ENCODE results near the gene SPTLC3. TPM values are rescaled to one million over a fixed set of nuclear protein-coding genes. Genes with fewer than 3 reads are reported as not detected.

The SPTLC3 gene
- total and polyA plus RNA-seq, 2 experiments from 2014 or later = 0.52 to 0.66 TPM

DNA sequence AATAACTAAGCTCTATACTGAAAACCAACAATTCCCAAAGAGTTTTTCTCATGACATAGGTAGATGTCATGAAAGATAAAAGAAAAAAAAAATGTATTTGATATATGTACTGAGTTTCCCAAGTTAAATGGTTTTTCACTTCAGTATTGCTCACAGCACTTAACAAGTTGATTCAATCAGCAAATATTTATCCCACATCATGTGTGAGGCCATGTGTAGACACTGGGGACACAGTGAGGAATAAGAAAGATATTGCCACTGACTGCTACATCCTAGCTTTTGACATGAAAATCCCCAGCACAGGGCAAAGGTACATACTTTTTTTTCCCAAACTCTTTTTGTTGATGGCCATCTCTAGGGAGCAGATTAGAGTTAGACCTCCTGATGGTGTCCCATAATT is 25.3 kb downstream of the SPTLC3 start:
- Histone ChIP-seq H3K36me3 (ENCODE audit: insufficient read depth) (no peaks in the 10 kb centered on the region), H3K4me2 (no peak overlapping the region), H3K79me2 (replicated peaks; ENCODE audit: insufficient read depth) (no peaks in the 10 kb centered on the region), H4K20me1 (replicated peaks; ENCODE audit: insufficient read depth) (no peaks in the 10 kb centered on the region), H2AFZ (no peak overlapping the region), H3F3A (replicated peaks; ENCODE audit: low read depth) (no peaks in the 10 kb centered on the region), H3K27ac (ENCODE audit: low read depth) (no peak overlapping the region), H3K9me2 (ENCODE audit: insufficient read depth) (peaks cover 15% of the 10 kb centered on the region), H3K4me3 (no peak overlapping the region), H3K4me1 (ENCODE audit: insufficient read depth) (no peaks in the 10 kb centered on the region), H3K27me3 (ENCODE audit: insufficient read depth) (no peaks in the 10 kb centered on the region)
- no peaks in the 10 kb centered on the region for H3K9me3 Mint-ChIP-seq
- no peak overlapping the region for H3K4me3 Mint-ChIP-seq
- H3K4me1 Mint-ChIP-seq = no peaks in the 10 kb centered on the region; the same call in 2 of the 3 replicates
- no peak overlapping the region for H3K27ac Mint-ChIP-seq
- no peaks in the 10 kb centered on the region for H3K27me3 Mint-ChIP-seq (ENCODE audit: insufficient read depth, low read depth, poor library complexity)
- H3K36me3 Mint-ChIP-seq (ENCODE audit: low read depth) = no peaks in the 10 kb centered on the region
- DNase-seq (ENCODE audit: low spot score) = no peak
- no peak for ATAC-seq
- TF ChIP-seq, protein P1, sequence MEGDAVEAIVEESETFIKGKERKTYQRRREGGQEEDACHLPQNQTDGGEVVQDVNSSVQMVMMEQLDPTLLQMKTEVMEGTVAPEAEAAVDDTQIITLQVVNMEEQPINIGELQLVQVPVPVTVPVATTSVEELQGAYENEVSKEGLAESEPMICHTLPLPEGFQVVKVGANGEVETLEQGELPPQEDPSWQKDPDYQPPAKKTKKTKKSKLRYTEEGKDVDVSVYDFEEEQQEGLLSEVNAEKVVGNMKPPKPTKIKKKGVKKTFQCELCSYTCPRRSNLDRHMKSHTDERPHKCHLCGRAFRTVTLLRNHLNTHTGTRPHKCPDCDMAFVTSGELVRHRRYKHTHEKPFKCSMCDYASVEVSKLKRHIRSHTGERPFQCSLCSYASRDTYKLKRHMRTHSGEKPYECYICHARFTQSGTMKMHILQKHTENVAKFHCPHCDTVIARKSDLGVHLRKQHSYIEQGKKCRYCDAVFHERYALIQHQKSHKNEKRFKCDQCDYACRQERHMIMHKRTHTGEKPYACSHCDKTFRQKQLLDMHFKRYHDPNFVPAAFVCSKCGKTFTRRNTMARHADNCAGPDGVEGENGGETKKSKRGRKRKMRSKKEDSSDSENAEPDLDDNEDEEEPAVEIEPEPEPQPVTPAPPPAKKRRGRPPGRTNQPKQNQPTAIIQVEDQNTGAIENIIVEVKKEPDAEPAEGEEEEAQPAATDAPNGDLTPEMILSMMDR (conservative IDR thresholded peaks at IDR 0.05; ENCODE audit: low read depth in 2 of 2) = no peak
- TF ChIP-seq CREB1 (CRISPR knock-in tag; IDR thresholded peaks at IDR 0.05; ENCODE audit: low read depth) (no peak), STAT1 (IDR thresholded peaks at IDR 0.05; ENCODE audit: unreplicated experiment) (no peak), JUNB (IDR thresholded peaks at IDR 0.05; ENCODE audit: unreplicated experiment) (no peak)
- TF ChIP-seq, protein P2, sequence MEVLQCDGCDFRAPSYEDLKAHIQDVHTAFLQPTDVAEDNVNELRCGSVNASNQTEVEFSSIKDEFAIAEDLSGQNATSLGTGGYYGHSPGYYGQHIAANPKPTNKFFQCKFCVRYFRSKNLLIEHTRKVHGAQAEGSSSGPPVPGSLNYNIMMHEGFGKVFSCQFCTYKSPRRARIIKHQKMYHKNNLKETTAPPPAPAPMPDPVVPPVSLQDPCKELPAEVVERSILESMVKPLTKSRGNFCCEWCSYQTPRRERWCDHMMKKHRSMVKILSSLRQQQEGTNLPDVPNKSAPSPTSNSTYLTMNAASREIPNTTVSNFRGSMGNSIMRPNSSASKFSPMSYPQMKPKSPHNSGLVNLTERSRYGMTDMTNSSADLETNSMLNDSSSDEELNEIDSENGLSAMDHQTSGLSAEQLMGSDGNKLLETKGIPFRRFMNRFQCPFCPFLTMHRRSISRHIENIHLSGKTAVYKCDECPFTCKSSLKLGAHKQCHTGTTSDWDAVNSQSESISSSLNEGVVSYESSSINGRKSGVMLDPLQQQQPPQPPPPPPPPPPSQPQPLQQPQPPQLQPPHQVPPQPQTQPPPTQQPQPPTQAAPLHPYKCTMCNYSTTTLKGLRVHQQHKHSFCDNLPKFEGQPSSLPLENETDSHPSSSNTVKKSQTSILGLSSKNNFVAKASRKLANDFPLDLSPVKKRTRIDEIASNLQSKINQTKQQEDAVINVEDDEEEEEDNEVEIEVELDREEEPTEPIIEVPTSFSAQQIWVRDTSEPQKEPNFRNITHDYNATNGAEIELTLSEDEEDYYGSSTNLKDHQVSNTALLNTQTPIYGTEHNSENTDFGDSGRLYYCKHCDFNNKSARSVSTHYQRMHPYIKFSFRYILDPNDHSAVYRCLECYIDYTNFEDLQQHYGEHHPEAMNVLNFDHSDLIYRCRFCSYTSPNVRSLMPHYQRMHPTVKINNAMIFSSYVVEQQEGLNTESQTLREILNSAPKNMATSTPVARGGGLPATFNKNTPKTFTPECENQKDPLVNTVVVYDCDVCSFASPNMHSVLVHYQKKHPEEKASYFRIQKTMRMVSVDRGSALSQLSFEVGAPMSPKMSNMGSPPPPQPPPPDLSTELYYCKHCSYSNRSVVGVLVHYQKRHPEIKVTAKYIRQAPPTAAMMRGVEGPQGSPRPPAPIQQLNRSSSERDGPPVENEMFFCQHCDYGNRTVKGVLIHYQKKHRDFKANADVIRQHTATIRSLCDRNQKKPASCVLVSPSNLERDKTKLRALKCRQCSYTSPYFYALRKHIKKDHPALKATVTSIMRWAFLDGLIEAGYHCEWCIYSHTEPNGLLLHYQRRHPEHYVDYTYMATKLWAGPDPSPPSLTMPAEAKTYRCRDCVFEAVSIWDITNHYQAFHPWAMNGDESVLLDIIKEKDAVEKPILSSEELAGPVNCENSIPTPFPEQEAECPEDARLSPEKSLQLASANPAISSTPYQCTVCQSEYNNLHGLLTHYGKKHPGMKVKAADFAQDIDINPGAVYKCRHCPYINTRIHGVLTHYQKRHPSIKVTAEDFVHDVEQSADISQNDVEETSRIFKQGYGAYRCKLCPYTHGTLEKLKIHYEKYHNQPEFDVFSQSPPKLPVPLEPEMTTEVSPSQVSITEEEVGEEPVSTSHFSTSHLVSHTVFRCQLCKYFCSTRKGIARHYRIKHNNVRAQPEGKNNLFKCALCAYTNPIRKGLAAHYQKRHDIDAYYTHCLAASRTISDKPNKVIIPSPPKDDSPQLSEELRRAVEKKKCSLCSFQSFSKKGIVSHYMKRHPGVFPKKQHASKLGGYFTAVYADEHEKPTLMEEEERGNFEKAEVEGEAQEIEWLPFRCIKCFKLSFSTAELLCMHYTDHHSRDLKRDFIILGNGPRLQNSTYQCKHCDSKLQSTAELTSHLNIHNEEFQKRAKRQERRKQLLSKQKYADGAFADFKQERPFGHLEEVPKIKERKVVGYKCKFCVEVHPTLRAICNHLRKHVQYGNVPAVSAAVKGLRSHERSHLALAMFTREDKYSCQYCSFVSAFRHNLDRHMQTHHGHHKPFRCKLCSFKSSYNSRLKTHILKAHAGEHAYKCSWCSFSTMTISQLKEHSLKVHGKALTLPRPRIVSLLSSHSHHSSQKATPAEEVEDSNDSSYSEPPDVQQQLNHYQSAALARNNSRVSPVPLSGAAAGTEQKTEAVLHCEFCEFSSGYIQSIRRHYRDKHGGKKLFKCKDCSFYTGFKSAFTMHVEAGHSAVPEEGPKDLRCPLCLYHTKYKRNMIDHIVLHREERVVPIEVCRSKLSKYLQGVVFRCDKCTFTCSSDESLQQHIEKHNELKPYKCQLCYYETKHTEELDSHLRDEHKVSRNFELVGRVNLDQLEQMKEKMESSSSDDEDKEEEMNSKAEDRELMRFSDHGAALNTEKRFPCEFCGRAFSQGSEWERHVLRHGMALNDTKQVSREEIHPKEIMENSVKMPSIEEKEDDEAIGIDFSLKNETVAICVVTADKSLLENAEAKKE (CRISPR knock-in tag; IDR thresholded peaks at IDR 0.05) = no peak
